Measurements from ENCODE around the gene LRCOL1. TPM values are rescaled to one million over a fixed set of nuclear protein-coding genes. Genes with fewer than 3 reads are reported as not detected.

LRCOL1 gene
- total and polyA plus RNA-seq, 2 of the 8 experiments (the other 6 are each of a cell fraction or from before 2014, with no cell fraction given) = not detected

DNA sequence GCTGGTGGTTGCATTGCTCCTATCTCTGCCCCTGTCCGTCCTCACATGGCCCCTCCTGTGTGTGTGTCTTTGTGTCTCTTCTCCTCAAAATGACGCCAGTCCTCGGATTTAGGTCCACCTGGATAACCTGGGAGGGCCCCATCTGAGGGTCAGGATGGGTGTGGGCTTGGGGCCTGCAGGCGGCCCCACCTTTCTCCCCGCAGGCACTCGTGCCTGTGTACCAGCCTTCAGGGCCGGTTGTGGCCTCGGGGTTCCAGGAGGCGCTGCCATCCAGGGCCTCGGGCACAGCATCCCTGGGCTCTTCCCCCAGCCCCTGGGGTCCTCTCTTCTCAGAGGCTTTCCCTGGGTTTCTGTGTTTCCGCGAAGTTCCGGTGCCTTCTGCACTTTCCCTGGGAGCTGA lies 54.7 kb downstream of the LRCOL1 start (continued):
- TF ChIP-seq SP1 (IDR thresholded peaks at IDR 0.05; ENCODE audit: low read depth, low read length) = no peak

All from H1 (cell line).